Uterus (tissue), 2 donors: ENCODE results near the gene THBS2.

Experiments
- CTCF ChIP-seq, 4 experiments: fragments of 200-600 bp in 2 of 4; fragments of 450-650 bp in 2 of 4; sonication (generic) in 2 of 4; IDR thresholded peaks; one replicate each; pipeline ENCODE4 v1.5.1; 2016 to 2019; ENCODE audit warnings: antibody characterized with exemption in 4 of 4, mild to moderate bottlenecking in 2 of 4, moderate library complexity in 1 of 4
- POLR2A ChIP-seq, 2 donors: fragments of 450-650 bp; IDR thresholded peaks; one replicate each; pipeline ENCODE4 v1.6.1; 2016; ENCODE audit warnings: antibody characterized with exemption in 2 of 2, mild to moderate bottlenecking in 1 of 2, moderate library complexity in 1 of 2

DNA sequence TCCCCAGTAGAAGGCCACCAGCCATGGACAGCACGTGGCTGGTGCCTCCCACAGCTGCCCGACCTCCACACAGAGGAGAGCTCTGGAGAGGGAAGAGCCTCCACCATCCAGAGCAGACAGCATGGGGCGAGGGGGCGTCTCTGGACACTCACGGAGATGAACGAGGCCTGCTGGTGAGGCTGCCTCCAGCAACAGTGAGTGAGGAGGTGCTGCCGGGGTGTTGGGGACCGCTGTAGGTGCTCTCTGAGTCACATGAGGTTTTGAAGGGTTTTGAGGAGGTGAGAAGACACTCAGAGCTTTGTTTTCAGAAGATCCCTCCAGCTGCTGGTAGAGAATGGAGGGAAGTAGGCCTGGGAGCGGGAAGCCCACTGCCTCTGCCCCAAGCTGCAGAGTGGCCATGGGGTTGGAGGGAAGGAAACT, 65.6 kb downstream of the THBS2 start:
- no peak for TF ChIP-seq CTCF (IDR thresholded peaks at IDR 0.05)
- no peak for TF ChIP-seq POLR2A (IDR thresholded peaks at IDR 0.05)
